Liver (tissue), 9 donors: ENCODE measurements around the gene WDR45. TPM values are rescaled to one million over a fixed set of nuclear protein-coding genes. Genes with fewer than 3 reads are reported as not detected.
A peak's percentile ranks its signal among the peaks of the same experiment; 100 is the strongest.

Experiments used
- DNase-seq: peaks from one replicate; pipeline ENCODE4 v3.0.0-alpha.2; 2017; ENCODE audit warnings: low spot score
- H3K27ac ChIP-seq, 2 donors: one replicate each; pipeline ENCODE4 v1.7.0; 2013; ENCODE audit warnings: inconsistent platforms in 2 of 2, low read length in 2 of 2, control low read depth in 1 of 2, low read depth in 1 of 2, mild to moderate bottlenecking in 1 of 2
- H3K27me3 ChIP-seq, 4 donors: one replicate each; pipeline versions ENCODE4 v1.6.1 to v1.7.0; 2013; ENCODE audit warnings: low read length in 3 of 4, inconsistent platforms in 1 of 4, mild to moderate bottlenecking in 1 of 4, moderate library complexity in 1 of 4; ENCODE audit not compliant: control insufficient read depth in 4 of 4, insufficient read depth in 4 of 4
- H3K36me3 ChIP-seq, 4 donors: one replicate each; pipeline versions ENCODE4 v1.6.1 to v1.7.0; 2013; ENCODE audit warnings: low read length in 3 of 4, mild to moderate bottlenecking in 3 of 4, low read depth in 1 of 4, moderate library complexity in 1 of 4; ENCODE audit not compliant: control insufficient read depth in 4 of 4, insufficient read depth in 3 of 4
- H3K4me1 ChIP-seq, 4 donors: one replicate each; pipeline versions ENCODE4 v1.6.1 to v1.7.0; 2013; ENCODE audit warnings: low read length in 3 of 4, mild to moderate bottlenecking in 3 of 4, moderate library complexity in 1 of 4; ENCODE audit not compliant: control insufficient read depth in 4 of 4, insufficient read depth in 4 of 4
- H3K4me3 ChIP-seq, 3 donors: one replicate each; pipeline versions ENCODE4 v1.6.1 to v1.7.0; 2013; ENCODE audit warnings: low read length in 3 of 3, control low read depth in 1 of 3, low read depth in 1 of 3, mild to moderate bottlenecking in 1 of 3
- H3K9ac ChIP-seq, 2 donors: one replicate each; pipeline ENCODE4 v1.7.0; 2013; ENCODE audit warnings: low read length in 2 of 2, mild to moderate bottlenecking in 2 of 2, moderate library complexity in 2 of 2, control low read depth in 1 of 2, low read depth in 1 of 2
- H3K9me3 ChIP-seq, 4 donors: one replicate each; pipeline versions ENCODE4 v1.6.1 to v1.7.0; 2013; ENCODE audit warnings: low read length in 3 of 4; ENCODE audit not compliant: control insufficient read depth in 4 of 4
- EGR1 ChIP-seq, 2 donors: IDR thresholded peaks; 2 replicates each; pipeline ENCODE4 v1.6.1; 2016 to 2018; ENCODE audit warnings: antibody characterized with exemption in 2 of 2, low read depth in 2 of 2
- FOXA1 ChIP-seq: IDR thresholded peaks from 2 replicates; pipeline ENCODE4 v1.6.1; 2016; ENCODE audit warnings: antibody characterized with exemption
- FOXA2 ChIP-seq: IDR thresholded peaks from 2 replicates; pipeline ENCODE4 v1.6.1; 2016; ENCODE audit warnings: antibody characterized with exemption
- GABPA ChIP-seq, 2 donors: IDR thresholded peaks in 1 of 2; conservative IDR thresholded peaks in 1 of 2; 2 replicates each; pipeline ENCODE4 v1.6.1; 2016; ENCODE audit warnings: antibody characterized with exemption in 2 of 2, mild to moderate bottlenecking in 1 of 2, moderate library complexity in 1 of 2
- HNF4A ChIP-seq, 2 donors: conservative IDR thresholded peaks; 2 replicates each; pipeline ENCODE4 v1.6.1; 2016; ENCODE audit warnings: antibody characterized with exemption in 2 of 2, mild to moderate bottlenecking in 2 of 2
- HNF4G ChIP-seq: IDR thresholded peaks from 2 replicates; pipeline ENCODE4 v1.6.1; 2016; ENCODE audit warnings: antibody characterized with exemption
- JUND ChIP-seq, 2 donors: IDR thresholded peaks; 2 replicates each; pipeline ENCODE4 v1.6.1; 2016; ENCODE audit warnings: antibody characterized with exemption in 2 of 2
- NR2F2 ChIP-seq: IDR thresholded peaks from 2 replicates; pipeline ENCODE4 v1.6.1; 2016; ENCODE audit warnings: antibody characterized with exemption
- RAD21 ChIP-seq, 2 donors: IDR thresholded peaks; 2 replicates each; pipeline ENCODE4 v1.6.1; 2016; ENCODE audit warnings: antibody characterized with exemption in 2 of 2, mild to moderate bottlenecking in 2 of 2
- RXRA ChIP-seq, 2 donors: IDR thresholded peaks; 2 replicates each; pipeline ENCODE4 v1.6.1; 2017 to 2018; ENCODE audit warnings: antibody characterized with exemption in 2 of 2, mild to moderate bottlenecking in 1 of 2
- SP1 ChIP-seq: IDR thresholded peaks from 2 replicates; pipeline ENCODE4 v1.6.1; 2018; ENCODE audit warnings: antibody characterized with exemption, mild to moderate bottlenecking
- TAF1 ChIP-seq: conservative IDR thresholded peaks from 2 replicates; pipeline ENCODE4 v1.6.1; 2016; ENCODE audit warnings: antibody characterized with exemption, mild to moderate bottlenecking
- YY1 ChIP-seq: IDR thresholded peaks from 2 replicates; pipeline ENCODE4 v1.6.1; 2016; ENCODE audit warnings: antibody characterized with exemption, mild to moderate bottlenecking
- WGBS: extraction: QIAGEN DNeasy Blood & Tissue Kit; methylation state at CpG from one replicate; pipeline ENCODE4 v1.1.7; 2013; 5-methylcytosine and 5-hydroxymethylcytosine counted together
- polyA plus RNA-seq, 2 donors: library from polyadenylated mRNA; stranded (reverse) in 1 of 2; unstranded in 1 of 2; fragments of 200-250 nt in 1 of 2; fragments of >200 nt in 1 of 2; fragmentation: Nextera tagmentation in 1 of 2; extraction: Ambion mirVana in 1 of 2; gene quantifications; one replicate each; pipeline versions ENCODE4 v1.2.1 to v1.2.3, GENCODE V29; 2013 to 2015
- total RNA-seq, 2 donors: library from RNA; depleted of rRNA; stranded (reverse); fragments of >200 nt; gene quantifications; one replicate each; pipeline ENCODE4 v1.2.3, GENCODE V29; 2014
- TF ChIP-seq, protein P1 (sequence below): fragments of 150-350 bp; IDR thresholded peaks from 2 replicates; pipeline ENCODE4 v1.5.1; 2017; ENCODE audit warnings: improper control_type of control experiment, low read depth, low read length; ENCODE audit not compliant: missing input control
- TF ChIP-seq, protein P2 (sequence below): IDR thresholded peaks from 2 replicates; pipeline ENCODE4 v1.6.1; 2016; ENCODE audit warnings: antibody characterized with exemption
- TF ChIP-seq, protein P3 (sequence below): IDR thresholded peaks from 2 replicates; pipeline ENCODE4 v1.6.1; 2016; ENCODE audit warnings: antibody characterized with exemption
- TF ChIP-seq, protein P4 (sequence below): IDR thresholded peaks from 2 replicates; pipeline ENCODE4 v1.6.1; 2016; ENCODE audit warnings: antibody characterized with exemption, mild to moderate bottlenecking
- TF ChIP-seq, protein P5 (sequence below): IDR thresholded peaks from 2 replicates; pipeline ENCODE4 v1.6.1; 2016; ENCODE audit warnings: antibody characterized with exemption
- donor health status: healthy.
- donor health status: healthy.
- donor health status: healthy.
- donor health status: healthy.
- donor health status: healthy.

Gene WDR45
- 10 to 100 TPM; 28.0 to 47.9 TPM for total RNA-seq
- 10 to 100 TPM; 51.2 to 60.7 TPM for polyA plus RNA-seq

DNA sequence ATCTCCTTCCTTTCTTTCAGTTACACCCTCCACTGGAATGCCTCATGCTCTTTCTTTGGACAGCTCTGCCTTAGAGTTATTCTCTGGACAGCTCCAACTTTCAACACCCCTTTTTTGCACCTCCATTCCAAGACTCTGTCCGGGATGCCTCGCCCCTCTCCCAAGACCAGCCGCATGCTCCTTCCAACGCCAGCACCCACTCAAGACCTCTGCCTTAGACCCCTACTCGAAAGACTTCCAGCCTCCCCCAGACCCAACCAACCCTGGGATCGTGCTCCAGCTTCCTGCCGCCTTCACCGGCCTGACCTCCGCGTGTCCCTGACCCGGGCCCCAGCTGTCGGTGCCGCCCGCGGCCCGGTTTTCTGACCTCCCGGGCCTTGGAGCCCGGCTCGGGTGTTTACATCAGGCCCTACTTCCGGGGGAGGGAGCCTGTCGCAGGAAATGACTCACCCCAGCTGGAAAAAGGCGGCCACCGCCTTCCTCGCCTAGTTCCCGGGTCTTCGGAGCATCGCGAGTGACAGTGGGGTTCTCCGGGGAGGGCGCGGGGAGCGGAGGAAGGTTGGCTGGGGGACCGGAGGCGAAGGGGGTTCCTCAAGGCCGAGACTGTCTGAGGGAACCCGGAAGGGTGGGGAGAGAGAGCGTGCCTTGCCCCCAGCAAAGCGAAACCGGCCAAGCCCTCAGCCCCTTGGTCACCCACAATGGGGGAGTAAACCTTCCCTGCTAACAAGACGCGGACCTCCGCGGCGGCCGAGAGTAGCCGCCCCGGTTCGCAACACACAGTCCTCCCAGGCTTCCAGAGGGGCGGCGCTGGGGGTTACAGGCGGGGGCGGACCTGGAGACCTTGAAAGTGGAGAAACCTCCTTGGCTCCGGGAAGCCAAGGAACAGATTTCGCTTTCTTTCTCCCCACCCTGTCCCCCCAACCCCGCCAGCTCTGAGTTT lies at the start of gene WDR45:
TSS of gene WDR45 (minus strand) at position 399 of the 940 bp plus-strand sequence. CDS start 1,792 bp downstream, outside the sequence.
- TF ChIP-seq EGR1 (IDR thresholded peaks at IDR 0.05; ENCODE audit: low read depth in 2 of 2) (no peak), FOXA2 (no peak), RAD21 (IDR thresholded peaks at IDR 0.05) (no peak), SP1 (peak; percentile 29), RXRA (IDR thresholded peaks at IDR 0.05) (peak in 1 of 2 donors; percentile 42), HNF4G (no peak), YY1 (peak; percentile 34), GABPA (IDR thresholded peaks at IDR 0.05 in 1 of 2, conservative IDR thresholded peaks at IDR 0.05 in 1 of 2) (peak; percentile 76 to 92), FOXA1 (no peak), HNF4A (conservative IDR thresholded peaks at IDR 0.05) (no peak), NR2F2 (peak; percentile 58), TAF1 (no peak), JUND (IDR thresholded peaks at IDR 0.05) (peak; percentile 95 to 96)
- TF ChIP-seq, protein P1, sequence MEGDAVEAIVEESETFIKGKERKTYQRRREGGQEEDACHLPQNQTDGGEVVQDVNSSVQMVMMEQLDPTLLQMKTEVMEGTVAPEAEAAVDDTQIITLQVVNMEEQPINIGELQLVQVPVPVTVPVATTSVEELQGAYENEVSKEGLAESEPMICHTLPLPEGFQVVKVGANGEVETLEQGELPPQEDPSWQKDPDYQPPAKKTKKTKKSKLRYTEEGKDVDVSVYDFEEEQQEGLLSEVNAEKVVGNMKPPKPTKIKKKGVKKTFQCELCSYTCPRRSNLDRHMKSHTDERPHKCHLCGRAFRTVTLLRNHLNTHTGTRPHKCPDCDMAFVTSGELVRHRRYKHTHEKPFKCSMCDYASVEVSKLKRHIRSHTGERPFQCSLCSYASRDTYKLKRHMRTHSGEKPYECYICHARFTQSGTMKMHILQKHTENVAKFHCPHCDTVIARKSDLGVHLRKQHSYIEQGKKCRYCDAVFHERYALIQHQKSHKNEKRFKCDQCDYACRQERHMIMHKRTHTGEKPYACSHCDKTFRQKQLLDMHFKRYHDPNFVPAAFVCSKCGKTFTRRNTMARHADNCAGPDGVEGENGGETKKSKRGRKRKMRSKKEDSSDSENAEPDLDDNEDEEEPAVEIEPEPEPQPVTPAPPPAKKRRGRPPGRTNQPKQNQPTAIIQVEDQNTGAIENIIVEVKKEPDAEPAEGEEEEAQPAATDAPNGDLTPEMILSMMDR = no peak
- TF ChIP-seq, protein P2, sequence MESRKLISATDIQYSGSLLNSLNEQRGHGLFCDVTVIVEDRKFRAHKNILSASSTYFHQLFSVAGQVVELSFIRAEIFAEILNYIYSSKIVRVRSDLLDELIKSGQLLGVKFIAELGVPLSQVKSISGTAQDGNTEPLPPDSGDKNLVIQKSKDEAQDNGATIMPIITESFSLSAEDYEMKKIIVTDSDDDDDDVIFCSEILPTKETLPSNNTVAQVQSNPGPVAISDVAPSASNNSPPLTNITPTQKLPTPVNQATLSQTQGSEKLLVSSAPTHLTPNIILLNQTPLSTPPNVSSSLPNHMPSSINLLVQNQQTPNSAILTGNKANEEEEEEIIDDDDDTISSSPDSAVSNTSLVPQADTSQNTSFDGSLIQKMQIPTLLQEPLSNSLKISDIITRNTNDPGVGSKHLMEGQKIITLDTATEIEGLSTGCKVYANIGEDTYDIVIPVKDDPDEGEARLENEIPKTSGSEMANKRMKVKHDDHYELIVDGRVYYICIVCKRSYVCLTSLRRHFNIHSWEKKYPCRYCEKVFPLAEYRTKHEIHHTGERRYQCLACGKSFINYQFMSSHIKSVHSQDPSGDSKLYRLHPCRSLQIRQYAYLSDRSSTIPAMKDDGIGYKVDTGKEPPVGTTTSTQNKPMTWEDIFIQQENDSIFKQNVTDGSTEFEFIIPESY = no peak
- TF ChIP-seq, protein P3, sequence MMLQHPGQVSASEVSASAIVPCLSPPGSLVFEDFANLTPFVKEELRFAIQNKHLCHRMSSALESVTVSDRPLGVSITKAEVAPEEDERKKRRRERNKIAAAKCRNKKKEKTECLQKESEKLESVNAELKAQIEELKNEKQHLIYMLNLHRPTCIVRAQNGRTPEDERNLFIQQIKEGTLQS = peak; percentile 81
- TF ChIP-seq, protein P4, sequence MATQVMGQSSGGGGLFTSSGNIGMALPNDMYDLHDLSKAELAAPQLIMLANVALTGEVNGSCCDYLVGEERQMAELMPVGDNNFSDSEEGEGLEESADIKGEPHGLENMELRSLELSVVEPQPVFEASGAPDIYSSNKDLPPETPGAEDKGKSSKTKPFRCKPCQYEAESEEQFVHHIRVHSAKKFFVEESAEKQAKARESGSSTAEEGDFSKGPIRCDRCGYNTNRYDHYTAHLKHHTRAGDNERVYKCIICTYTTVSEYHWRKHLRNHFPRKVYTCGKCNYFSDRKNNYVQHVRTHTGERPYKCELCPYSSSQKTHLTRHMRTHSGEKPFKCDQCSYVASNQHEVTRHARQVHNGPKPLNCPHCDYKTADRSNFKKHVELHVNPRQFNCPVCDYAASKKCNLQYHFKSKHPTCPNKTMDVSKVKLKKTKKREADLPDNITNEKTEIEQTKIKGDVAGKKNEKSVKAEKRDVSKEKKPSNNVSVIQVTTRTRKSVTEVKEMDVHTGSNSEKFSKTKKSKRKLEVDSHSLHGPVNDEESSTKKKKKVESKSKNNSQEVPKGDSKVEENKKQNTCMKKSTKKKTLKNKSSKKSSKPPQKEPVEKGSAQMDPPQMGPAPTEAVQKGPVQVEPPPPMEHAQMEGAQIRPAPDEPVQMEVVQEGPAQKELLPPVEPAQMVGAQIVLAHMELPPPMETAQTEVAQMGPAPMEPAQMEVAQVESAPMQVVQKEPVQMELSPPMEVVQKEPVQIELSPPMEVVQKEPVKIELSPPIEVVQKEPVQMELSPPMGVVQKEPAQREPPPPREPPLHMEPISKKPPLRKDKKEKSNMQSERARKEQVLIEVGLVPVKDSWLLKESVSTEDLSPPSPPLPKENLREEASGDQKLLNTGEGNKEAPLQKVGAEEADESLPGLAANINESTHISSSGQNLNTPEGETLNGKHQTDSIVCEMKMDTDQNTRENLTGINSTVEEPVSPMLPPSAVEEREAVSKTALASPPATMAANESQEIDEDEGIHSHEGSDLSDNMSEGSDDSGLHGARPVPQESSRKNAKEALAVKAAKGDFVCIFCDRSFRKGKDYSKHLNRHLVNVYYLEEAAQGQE = peak; percentile 36
- TF ChIP-seq, protein P5, sequence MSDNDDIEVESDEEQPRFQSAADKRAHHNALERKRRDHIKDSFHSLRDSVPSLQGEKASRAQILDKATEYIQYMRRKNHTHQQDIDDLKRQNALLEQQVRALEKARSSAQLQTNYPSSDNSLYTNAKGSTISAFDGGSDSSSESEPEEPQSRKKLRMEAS = peak; percentile 29

More for the DNA sequence above, at the start of gene WDR45:
- Histone ChIP-seq H3K4me3 (peak within 1 kb of the TSS; percentile 67 to 88 (median 74)), H3K27ac (peak within 1 kb of the TSS; percentile 83 to 98), H3K4me1 (peaks cover 0 to 5% (median 5%) of the 10 kb centered on the region in 4 donors), H3K9ac (peak within 1 kb of the TSS; percentile 72 to 86), H3K36me3 (peaks cover 2 to 19% (median 7%) of the 10 kb centered on the region in 4 donors), H3K9me3 (no peaks in the 10 kb centered on the region), H3K27me3 (no peaks in the 10 kb centered on the region)
- under 1% methylated on average over 55 of the region's 55 CpGs for WGBS
- peak; percentile 72 for DNase-seq
